Activated naive CD4-positive, alpha-beta T cell treated with anti-CD3 and anti-CD28 coated beads, Interleukin-2, amount 50 U/mL, for 72 hours (primary cell): ENCODE measurements around the gene TRIM72. TPM values are rescaled to one million over a fixed set of nuclear protein-coding genes. Genes with fewer than 3 reads are reported as not detected.
"Not testable (repeated sequence)": the region's sequence is repeated elsewhere in the genome, so short reads cannot be mapped to it uniquely, and the experiment has no call there.

ENCODE experiments used
- ATAC-seq, 2 donors: fragments of 150-1000 bp; cut with Tn5 transposase; 2 replicates each; pipeline ENCODE4 v1.10.0; 2021; ENCODE audit warnings: mild to moderate bottlenecking in 2 of 2, moderate library complexity in 2 of 2
- DNase-seq, 2 donors: peaks; one replicate each; pipeline ENCODE4 v3.0.0; 2021 to 2022; ENCODE audit warnings: low spot score in 2 of 2
- H3K27ac Mint-ChIP-seq, 2 donors: one replicate each; pipeline ENCODE4 v1.8.0; 2022; ENCODE audit warnings: mild to moderate bottlenecking in 2 of 2, mixed read lengths in 2 of 2
- H3K36me3 Mint-ChIP-seq, 2 donors: one replicate each; pipeline ENCODE4 v1.8.0; 2022; ENCODE audit warnings: mixed read lengths in 2 of 2
- H3K9me3 Mint-ChIP-seq, 2 donors: one replicate each; pipeline ENCODE4 v1.8.0; 2022; ENCODE audit warnings: mixed read lengths in 2 of 2
- total RNA-seq, 2 donors: library from RNA; stranded (reverse); gene quantifications; one replicate each; pipeline ENCODE4 v1.2.3, GENCODE V29; 2022

The TRIM72 gene
- total RNA-seq, 2 donors from 2014 or later = 0.06 to 0.09 TPM

DNA sequence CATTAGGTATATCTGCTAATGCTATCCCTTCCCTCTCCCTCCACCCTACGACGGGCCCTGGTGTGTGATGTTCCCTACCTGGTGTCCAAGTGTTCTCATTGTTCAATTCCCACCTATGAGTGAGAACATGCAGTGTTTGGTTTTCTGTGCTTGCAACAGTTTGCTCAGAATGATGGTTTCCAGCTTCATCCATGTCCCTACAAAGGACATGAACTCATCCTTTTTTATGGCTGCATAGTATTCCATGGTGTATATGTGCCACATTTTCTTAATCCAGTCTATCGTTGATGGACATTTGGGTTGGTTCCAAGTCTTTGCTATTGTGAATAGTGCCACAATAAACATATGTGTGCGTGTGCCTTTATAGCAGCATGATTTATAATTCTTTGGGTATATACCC, 64.9 kb downstream of the TRIM72 start:
- H3K9me3 Mint-ChIP-seq, ATAC-seq, DNase-seq, H3K27ac Mint-ChIP-seq, H3K36me3 Mint-ChIP-seq: not testable (repeated sequence)

Other genes with a start within 250 kb of the TRIM72 start
- gene HSD3B7, start 228.9 kb upstream of the TRIM72 start, total RNA-seq = 1 to 10 TPM; 4.1 to 9.2 TPM
- gene STX1B, start 203.5 kb upstream of the TRIM72 start, total RNA-seq = 1 to 10 TPM in 1 of 2 donors, under 1 TPM in 1; 0.87 to 4.5 TPM
- 10 to 100 TPM; 63.4 to 66.1 TPM for gene STX4, start 180.6 kb upstream of the TRIM72 start, total RNA-seq
- gene ZNF668, start 139.9 kb upstream of the TRIM72 start, total RNA-seq = 10 to 100 TPM; 14.5 to 32.7 TPM
- gene ZNF646, start 139.7 kb upstream of the TRIM72 start, total RNA-seq = 10 to 100 TPM; 20.2 to 35.6 TPM
- 10 to 100 TPM in 1 of 2 donors, 1 to 10 TPM in 1; 7.4 to 12.1 TPM for gene PRSS53, start 125.2 kb upstream of the TRIM72 start, total RNA-seq
- gene VKORC1, start 119.3 kb upstream of the TRIM72 start, total RNA-seq = 10 to 100 TPM; 41.4 to 91.4 TPM
- gene BCKDK, start 105.7 kb upstream of the TRIM72 start, total RNA-seq = 10 to 100 TPM; 18.3 to 61.0 TPM
- gene KAT8, start 96.5 kb upstream of the TRIM72 start, total RNA-seq = 10 to 100 TPM; 57.8 to 88.5 TPM
- not detected for gene PRSS8, start 78.4 kb upstream of the TRIM72 start, total RNA-seq
- 1 to 10 TPM; 1.0 to 1.1 TPM for gene PRSS36, start 64.1 kb upstream of the TRIM72 start, total RNA-seq
- gene FUS, start 34.0 kb upstream of the TRIM72 start, total RNA-seq = 100 to 1,000 TPM; 486 to 763 TPM
- 10 to 100 TPM in 1 of 2 donors, 1 to 10 TPM in 1; 1.2 to 19.7 TPM for gene PYCARD, start 11.4 kb upstream of the TRIM72 start, total RNA-seq
- not detected for gene PYDC1, start 3.0 kb downstream of the TRIM72 start, total RNA-seq
- gene ITGAM, start 45.9 kb downstream of the TRIM72 start, total RNA-seq = 1 to 10 TPM; 1.5 to 5.5 TPM
- 10 to 100 TPM in 1 of 2 donors, 1 to 10 TPM in 1; 7.3 to 19.1 TPM for gene ITGAX, start 141.1 kb downstream of the TRIM72 start, total RNA-seq
- gene ITGAD, start 179.2 kb downstream of the TRIM72 start, total RNA-seq = not detected
- gene COX6A2, start 214.2 kb downstream of the TRIM72 start, total RNA-seq = not detected
- under 1 TPM; 0.12 to 0.18 TPM for gene ZNF843, start 228.7 kb downstream of the TRIM72 start, total RNA-seq
- gene ARMC5, start 245.4 kb downstream of the TRIM72 start, total RNA-seq = 1 to 10 TPM; 8.6 to 9.2 TPM